Breast epithelium (tissue), 3 donors: ENCODE data around the gene STX8.

Source experiments
- CTCF ChIP-seq, 3 donors: fragments of 450-650 bp; IDR thresholded peaks; one replicate each; pipeline ENCODE4 v1.5.1; 2016 to 2017; ENCODE audit warnings: antibody characterized with exemption in 3 of 3, mild to moderate bottlenecking in 3 of 3, moderate library complexity in 3 of 3
- POLR2A ChIP-seq: fragments of 450-650 bp; IDR thresholded peaks from one replicate; pipeline ENCODE4 v1.6.1; 2016; ENCODE audit warnings: antibody characterized with exemption, mild to moderate bottlenecking, moderate library complexity

GRCh38 chr17:9272501-9273200, 303.0 kb downstream of the STX8 start:
- TF ChIP-seq CTCF (IDR thresholded peaks at IDR 0.05) (no peak), POLR2A (no peak)
